NCI-H2196 (cell line): ENCODE results near the gene CEP164.
"Not testable (repeated sequence)": the region's sequence is repeated elsewhere in the genome, so short reads cannot be mapped to it uniquely, and the experiment has no call there.

Experiments used
- DNase-seq: peaks from one replicate; lab custom pipeline; 2025; ENCODE audit not compliant: unreplicated experiment; lab: John Stamatoyannopoulos, UW

The CEP164 gene

GRCh38 chr11:117437041-117437790 is 109.6 kb downstream of the CEP164 start:
- DNase-seq = no peak

GRCh38 chr11:117437791-117438130 is 110.1 kb downstream of the CEP164 start:
- DNase-seq = no peak

- DNase-seq = no peak
Measured at GRCh38 chr11:117438371-117439000, 110.8 kb downstream of the CEP164 start.

GRCh38 chr11:117439256-117439655 is 111.6 kb downstream of the CEP164 start:
- no peak for DNase-seq

GRCh38 chr11:117440258-117440657 is 112.6 kb downstream of the CEP164 start:
- DNase-seq = no peak

GRCh38 chr11:117441146-117441975 is 113.7 kb downstream of the CEP164 start:
- no peak for DNase-seq

GRCh38 chr11:117442049-117442868 is 114.6 kb downstream of the CEP164 start:
- no peak for DNase-seq

GRCh38 chr11:117442869-117443239 is 115.2 kb downstream of the CEP164 start:
- no peak for DNase-seq

- DNase-seq = peak; percentile 48
Measured at GRCh38 chr11:117443266-117444186, 115.9 kb downstream of the CEP164 start.

GRCh38 chr11:117444256-117444655 is 116.6 kb downstream of the CEP164 start:
- DNase-seq = no peak

GRCh38 chr11:117444711-117445658 is 117.3 kb downstream of the CEP164 start:
- peak; percentile 30 for DNase-seq

- no peak for DNase-seq
Measured at GRCh38 chr11:117449111-117449693, 121.5 kb downstream of the CEP164 start.

GRCh38 chr11:117453886-117454563 is 126.4 kb downstream of the CEP164 start:
- DNase-seq = no peak

- no peak for DNase-seq
Measured at GRCh38 chr11:117454564-117454917, 126.9 kb downstream of the CEP164 start.

GRCh38 chr11:117456027-117456720 is 128.5 kb downstream of the CEP164 start:
- DNase-seq = no peak

GRCh38 chr11:117456721-117457029 is 129.0 kb downstream of the CEP164 start:
- not testable (repeated sequence) for DNase-seq

- peak; percentile 32 for DNase-seq
Measured at GRCh38 chr11:117457031-117457785, 129.6 kb downstream of the CEP164 start.
